ENCODE data around the gene PRRT2.
A peak's percentile ranks its signal among the peaks of the same experiment; 100 is the strongest.
"Not testable (repeated sequence)": the region's sequence is repeated elsewhere in the genome, so short reads cannot be mapped to it uniquely, and the experiment has no call there.

Gene PRRT2

GRCh38 chr16:29790949-29791844 is 20.8 kb upstream of the PRRT2 start:
- DNase-seq (ENCODE audit: low spot score): no peak

GRCh38 chr16:29791845-29792807 is 19.9 kb upstream of the PRRT2 start:
- no peak for DNase-seq (ENCODE audit: low spot score)

- not testable (repeated sequence) for DNase-seq (ENCODE audit: low spot score)
These were observed 18.8 kb upstream of the PRRT2 start for GRCh38 chr16:29793153-29793552.

- DNase-seq (ENCODE audit: low spot score): no peak
These were observed 17.7 kb upstream of the PRRT2 start for GRCh38 chr16:29794231-29794710.

GRCh38 chr16:29802416-29802935 is 9.5 kb upstream of the PRRT2 start:
- DNase-seq (ENCODE audit: low spot score): no peak

GRCh38 chr16:29804020-29804419 is 8.0 kb upstream of the PRRT2 start:
- no peak for DNase-seq (ENCODE audit: low spot score)

- no peak for DNase-seq (ENCODE audit: low spot score)
These were observed 7.3 kb upstream of the PRRT2 start for GRCh38 chr16:29804455-29805231.

GRCh38 chr16:29805232-29806098 is 6.5 kb upstream of the PRRT2 start:
- peak; percentile 98 for DNase-seq (ENCODE audit: low spot score)

- DNase-seq (ENCODE audit: low spot score): peak; percentile 78
These were observed 5.9 kb upstream of the PRRT2 start, which contains the start of gene MAZ for GRCh38 chr16:29806099-29806579. MAZ (plus strand) TSS chr16:29806529; CDS start chr16:29806702, 173 bp downstream.

GRCh38 chr16:29806641-29807425 is 5.2 kb upstream of the PRRT2 start:
- no peak for DNase-seq (ENCODE audit: low spot score)

- peak; percentile 89 for DNase-seq (ENCODE audit: low spot score)
These were observed 4.4 kb upstream of the PRRT2 start for GRCh38 chr16:29807426-29808218.

GRCh38 chr16:29808219-29808900 is 3.6 kb upstream of the PRRT2 start:
- DNase-seq (ENCODE audit: low spot score): no peak

GRCh38 chr16:29809031-29809747 is 2.8 kb upstream of the PRRT2 start:
- DNase-seq (ENCODE audit: low spot score): no peak

- DNase-seq (ENCODE audit: low spot score): no peak
These were observed 1.9 kb upstream of the PRRT2 start for GRCh38 chr16:29809850-29810698.

GRCh38 chr16:29810699-29811169 is 1.3 kb upstream of the PRRT2 start:
- DNase-seq (ENCODE audit: low spot score): no peak
